Myocyte (in vitro differentiated cells): Measurements from ENCODE around the gene FGF18. TPM values are rescaled to one million over a fixed set of nuclear protein-coding genes. Genes with fewer than 3 reads are reported as not detected.

Source experiments
- DNase-seq: peaks from one replicate; pipeline ENCODE4 v3.0.0-alpha.2; 2012; ENCODE audit warnings: low read depth
- total RNA-seq: library from RNA; depleted of rRNA; stranded (reverse); fragments of >200 nt; gene quantifications from 2 replicates; pipeline ENCODE4 v1.2.3, GENCODE V29; 2014

FGF18 gene
- total RNA-seq, 1 donor from 2014 or later = 0.16 TPM

DNA sequence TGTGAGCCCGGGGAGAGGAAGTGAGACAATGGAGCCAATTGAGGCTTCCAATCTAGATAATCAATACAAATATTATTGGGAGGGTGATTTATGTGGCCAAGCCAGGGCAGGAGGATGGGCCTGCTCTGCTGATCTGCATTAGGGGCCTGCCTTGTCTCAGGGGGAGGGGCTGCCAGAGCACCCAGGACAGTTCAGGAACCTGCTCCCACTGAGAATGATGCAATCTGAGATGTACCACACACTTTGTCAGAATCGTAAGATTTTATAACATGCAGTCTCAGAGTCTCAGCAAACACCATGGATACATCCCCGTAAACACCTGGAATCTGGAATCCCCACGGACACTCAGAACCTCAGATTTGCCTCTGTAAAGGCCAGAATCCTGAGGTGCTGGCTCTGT, 19.3 kb downstream of the FGF18 start:
- DNase-seq = no peak

- no peak for DNase-seq
Measured at GRCh38 chr5:171441246-171441791, 21.9 kb downstream of the FGF18 start.

- no peak for DNase-seq
Measured at GRCh38 chr5:171442287-171443042, 23.0 kb downstream of the FGF18 start.

GRCh38 chr5:171444582-171444981, 25.1 kb downstream of the FGF18 start:
- peak; percentile 23 for DNase-seq

DNA sequence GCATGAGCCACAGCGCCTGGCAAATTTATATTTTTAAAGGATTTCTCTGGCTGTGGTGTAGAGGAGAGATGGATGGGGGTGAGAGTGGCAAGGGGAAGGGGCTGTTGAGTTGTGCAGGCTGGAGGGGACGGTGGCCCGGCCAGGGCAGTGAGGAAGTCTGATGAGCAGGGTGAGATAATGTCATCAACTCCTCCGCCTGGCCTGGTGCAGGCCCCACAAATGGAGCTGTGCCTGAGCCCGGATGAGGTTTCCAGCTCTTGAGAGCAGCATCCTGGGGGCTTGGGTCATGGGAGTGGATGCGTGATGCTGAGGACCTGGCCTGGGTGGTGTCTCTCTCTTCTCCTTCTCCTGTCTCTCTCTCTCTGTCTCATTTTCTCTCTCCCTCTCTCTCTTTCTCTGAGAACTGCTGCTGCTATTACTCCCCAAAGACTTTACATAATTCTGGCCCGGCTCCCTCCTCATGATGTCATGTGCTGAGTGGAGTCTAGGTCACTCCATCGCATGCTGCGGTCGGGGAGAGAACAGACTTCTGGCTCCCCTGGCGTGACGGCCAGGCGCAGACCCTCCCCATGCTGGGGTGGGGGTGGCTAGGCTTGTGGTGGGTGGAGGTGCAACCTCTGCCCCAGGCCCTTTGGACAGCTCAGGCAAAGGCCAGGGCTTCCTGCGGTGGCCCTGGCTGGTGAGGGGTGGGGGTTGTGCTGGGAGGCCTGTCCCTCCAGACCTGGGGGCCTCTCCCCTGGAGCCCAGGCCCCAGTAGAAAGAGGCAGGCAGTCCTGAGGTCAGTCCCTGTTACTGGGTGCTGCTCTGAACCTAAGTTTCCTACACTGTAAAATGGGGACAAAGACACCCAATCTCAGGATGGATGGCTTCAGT, 26.4 kb downstream of the FGF18 start:
- DNase-seq = peak; percentile 49

DNA sequence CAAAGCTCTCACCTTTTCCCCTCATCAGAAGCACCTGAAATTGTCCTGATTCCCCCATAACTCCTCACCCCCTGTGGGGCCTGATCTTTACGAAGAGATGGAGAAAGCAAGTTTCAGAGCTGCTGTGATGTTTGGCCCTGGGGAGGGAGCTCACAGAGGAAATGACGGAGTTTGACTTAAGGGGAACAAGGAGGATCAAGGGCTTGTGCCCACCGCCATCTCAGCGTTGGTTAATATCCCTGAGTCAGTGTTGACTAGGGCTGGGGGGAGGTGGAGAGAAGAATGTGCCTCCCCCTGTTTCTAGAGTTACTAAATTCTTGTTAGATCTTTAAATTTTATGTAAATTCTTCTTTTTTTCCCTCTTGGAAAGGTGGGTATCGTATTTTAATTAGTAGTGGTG, 27.8 kb downstream of the FGF18 start:
- DNase-seq = no peak

DNA sequence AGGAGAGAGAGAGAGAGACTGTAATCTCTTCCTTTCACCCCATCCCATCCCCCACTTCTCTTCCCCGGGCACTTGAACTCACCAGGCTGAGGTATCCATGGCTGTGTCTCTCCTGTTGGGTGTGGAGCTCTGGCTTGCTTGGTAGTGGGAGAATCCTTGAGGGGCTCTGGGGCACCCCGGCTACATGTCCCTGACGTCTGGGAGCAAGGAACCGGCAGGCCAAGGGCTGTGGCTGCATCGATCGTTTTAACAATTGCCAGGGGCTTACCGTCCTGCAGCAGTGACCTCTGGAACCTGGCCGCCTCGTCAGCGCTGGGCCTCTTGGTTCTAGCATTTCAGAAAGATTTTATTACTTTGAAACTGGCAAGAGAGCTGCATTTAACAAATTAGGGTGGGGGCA, 30.0 kb downstream of the FGF18 start:
- DNase-seq = no peak

DNA sequence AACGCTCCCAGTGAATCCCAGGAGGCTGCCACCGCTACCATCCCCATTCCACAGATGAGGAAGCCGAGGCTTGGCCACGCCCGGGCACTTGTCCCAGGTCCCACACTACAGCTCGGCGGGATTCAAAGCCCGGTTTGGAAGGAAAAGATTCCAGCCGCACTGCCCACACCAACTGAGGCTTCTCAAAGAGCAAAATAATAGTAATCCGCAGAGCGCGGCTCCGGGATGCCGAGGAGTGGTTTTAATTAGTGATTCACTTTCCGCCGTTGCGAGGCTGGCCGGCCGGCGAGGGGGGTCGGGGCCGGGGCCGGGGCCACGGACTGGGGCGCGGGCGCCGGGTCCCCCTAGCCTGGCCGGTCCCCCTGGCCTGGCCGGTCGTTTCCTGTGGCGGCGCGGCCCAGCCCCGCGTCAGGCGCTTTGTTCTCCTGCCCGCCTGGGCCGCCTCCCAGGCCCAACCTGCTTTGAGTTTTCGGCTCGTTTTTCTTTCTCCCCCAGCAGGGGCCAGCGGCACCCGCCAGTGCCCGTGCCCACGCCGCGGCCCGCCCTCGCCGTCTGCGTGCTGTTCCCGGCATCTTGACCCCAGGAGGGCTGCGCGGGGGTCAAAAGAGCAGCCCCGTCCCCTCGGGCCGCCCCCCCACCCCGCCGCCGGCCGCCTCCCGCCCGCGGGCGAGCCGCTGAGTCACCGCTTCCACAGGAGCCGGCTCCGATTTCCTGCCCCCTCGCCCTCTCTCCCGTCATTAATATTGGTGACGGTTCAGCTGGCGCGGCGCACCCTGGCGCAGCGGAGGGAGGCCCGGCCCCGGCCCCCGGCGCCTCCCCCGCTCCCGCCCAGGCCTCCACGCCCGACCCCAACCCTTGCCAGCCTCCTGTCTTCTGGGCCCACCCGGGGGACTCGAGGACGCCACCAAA, 31.2 kb downstream of the FGF18 start:
- peak; percentile 61 for DNase-seq

DNA sequence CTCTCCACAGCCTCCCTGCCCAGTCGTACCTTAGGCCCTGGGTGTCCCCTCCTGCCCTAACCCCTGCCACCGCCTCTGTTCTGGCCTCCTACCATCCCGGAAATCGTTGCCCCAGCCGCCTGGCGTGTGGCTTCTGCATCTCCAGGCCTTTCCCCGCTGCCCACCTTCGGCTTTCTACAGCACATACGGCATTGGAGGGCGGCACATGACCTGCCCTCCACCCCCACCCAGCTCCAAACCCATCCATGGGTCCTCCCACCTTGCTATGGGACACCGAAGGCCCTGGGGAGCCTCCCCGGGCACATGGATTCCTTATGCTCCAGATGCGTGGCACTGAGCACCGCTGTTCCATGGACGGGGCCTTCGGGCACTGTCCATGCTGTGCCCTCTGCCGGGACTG, 32.0 kb downstream of the FGF18 start:
- DNase-seq = no peak

DNA sequence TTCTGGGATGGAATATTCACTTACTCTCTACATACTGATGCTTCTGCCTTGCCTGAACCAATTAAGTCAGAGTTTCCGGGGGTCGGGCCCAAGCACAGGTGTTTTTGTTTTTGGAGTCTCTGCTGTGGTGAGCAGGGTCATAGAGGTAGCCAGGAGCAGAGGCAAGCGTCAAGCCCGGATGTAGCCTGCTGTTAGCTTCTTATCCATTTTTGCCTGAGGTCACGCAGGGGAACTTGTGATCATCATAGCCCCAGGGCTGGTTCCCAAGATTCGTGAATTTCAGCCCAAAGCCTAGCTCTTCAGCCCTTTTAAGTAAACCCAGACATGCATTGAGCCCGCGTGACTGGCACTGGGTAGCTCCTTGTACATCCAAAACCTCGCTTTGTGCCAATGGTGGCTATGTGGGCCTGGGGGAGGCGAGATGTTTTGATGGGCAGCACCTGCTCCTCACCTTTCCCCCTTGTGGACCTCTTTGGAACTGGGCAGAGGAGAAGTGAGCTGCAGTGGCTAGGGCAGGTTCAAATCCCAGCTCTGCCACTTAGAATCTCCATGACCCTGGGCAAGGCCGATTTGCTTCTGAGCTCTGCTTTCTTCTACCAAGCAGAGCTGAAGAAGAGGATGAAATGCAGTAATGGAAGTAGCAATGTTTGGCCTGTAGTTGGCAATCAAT, 33.7 kb downstream of the FGF18 start:
- DNase-seq = no peak

GRCh38 chr5:171453988-171454387, 34.5 kb downstream of the FGF18 start:
- DNase-seq = no peak

DNA sequence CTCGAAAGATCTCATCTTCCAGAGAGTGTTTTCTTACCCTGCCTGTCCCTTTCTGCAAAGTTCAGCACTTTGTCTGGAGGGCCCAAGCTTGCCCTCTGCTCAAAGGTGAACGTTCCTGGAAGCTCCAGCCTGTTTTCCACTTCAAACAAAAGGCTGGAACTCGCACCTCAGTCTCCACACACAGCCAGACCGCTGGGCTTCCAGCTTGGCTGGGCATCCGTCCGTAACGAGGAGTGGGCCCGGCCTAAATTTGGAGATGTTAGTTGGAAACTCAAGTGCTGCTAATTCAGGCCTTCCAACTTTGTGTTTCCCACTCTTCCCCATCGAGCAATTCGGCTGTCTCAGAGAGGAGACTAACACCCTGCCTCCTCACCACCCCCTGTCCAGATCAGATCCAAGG, 35.1 kb downstream of the FGF18 start:
- no peak for DNase-seq

GRCh38 chr5:171455522-171455921, 36.1 kb downstream of the FGF18 start:
- no peak for DNase-seq

GRCh38 chr5:171457208-171457981, 37.9 kb downstream of the FGF18 start:
- DNase-seq = no peak

- DNase-seq = no peak
Measured at GRCh38 chr5:171459839-171460238, 40.4 kb downstream of the FGF18 start.

DNA sequence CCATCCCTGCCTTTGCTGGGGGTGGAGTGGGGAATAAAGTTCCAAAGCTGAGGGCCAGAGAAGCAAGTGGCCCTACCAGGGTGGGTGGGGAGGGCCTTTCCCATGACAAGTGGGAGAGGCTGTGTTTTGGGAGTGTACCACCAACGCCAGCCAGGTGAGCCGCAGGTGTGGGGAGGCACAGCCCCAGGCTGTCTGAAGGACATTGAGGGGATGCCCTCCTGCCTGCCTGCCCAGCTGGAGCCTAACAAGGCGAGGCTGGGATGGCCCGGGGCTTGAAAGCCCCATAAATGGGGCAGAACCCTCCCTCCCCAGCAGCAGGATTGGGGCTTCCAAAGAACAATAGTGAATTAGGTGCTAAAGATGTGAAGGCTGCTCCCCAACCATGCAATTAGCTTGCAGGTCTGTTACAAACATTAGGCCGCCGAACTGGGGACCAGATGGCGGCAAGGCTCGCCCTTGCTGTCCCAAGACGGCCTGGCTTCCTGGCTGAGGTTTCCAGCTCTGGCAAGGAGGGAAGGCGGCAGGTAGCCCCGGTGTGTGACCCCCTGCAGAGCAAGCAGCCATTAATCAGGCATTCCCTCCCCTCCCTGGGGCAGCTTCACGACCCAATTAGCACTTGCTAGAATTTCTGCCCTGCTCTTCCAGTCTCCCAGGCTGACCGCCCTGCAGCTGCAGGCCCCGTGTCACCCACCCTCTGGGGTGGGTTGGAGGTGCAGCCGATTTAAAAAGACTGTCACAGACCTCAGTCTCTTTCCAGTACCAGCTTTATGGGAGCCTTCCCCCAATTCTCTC, 42.9 kb downstream of the FGF18 start:
- DNase-seq = no peak

- DNase-seq = no peak
Measured at GRCh38 chr5:171462928-171463861, 43.7 kb downstream of the FGF18 start.

GRCh38 chr5:171463862-171464229, 44.4 kb downstream of the FGF18 start:
- no peak for DNase-seq
